H9 (cell line): ENCODE data around the gene RBM19. TPM values are rescaled to one million over a fixed set of nuclear protein-coding genes. Genes with fewer than 3 reads are reported as not detected.

Experiments
- DNase-seq: peaks from one replicate; pipeline ENCODE4 v3.0.0-alpha.2; 2017
- H2AFZ ChIP-seq: one replicate; pipeline ENCODE4 v1.6.1; 2013; ENCODE audit warnings: mild to moderate bottlenecking, low read length, control low read depth, moderate library complexity
- H2AK5ac ChIP-seq: 2 replicates; pipeline ENCODE4 v1.6.1; 2013; ENCODE audit warnings: low read length, control low read depth, mixed read lengths; ENCODE audit not compliant: insufficient read length
- H2BK120ac ChIP-seq: one replicate; pipeline ENCODE4 v1.6.1; 2013; ENCODE audit warnings: low read depth, mild to moderate bottlenecking, low read length, control low read depth, inconsistent platforms; ENCODE audit not compliant: poor library complexity, severe bottlenecking
- H2BK12ac ChIP-seq: 2 replicates; pipeline ENCODE4 v1.6.1; 2013; ENCODE audit warnings: low read length, control low read depth, mixed read lengths, low read depth; ENCODE audit not compliant: insufficient read length
- H2BK15ac ChIP-seq: 2 replicates; pipeline ENCODE4 v1.6.1; 2013; ENCODE audit warnings: low read depth, low read length, control low read depth
- H2BK20ac ChIP-seq: one replicate; pipeline ENCODE4 v1.6.1; 2013; ENCODE audit warnings: low read depth, mild to moderate bottlenecking, low read length, control low read depth, inconsistent platforms; ENCODE audit not compliant: poor library complexity, severe bottlenecking
- H2BK5ac ChIP-seq: 2 replicates; pipeline ENCODE4 v1.6.1; 2013; ENCODE audit warnings: low read length, control low read depth, mixed read lengths; ENCODE audit not compliant: insufficient read length
- H3K14ac ChIP-seq: 2 replicates; pipeline ENCODE4 v1.6.1; 2013; ENCODE audit warnings: low read length, control low read depth; ENCODE audit not compliant: insufficient read depth
- H3K18ac ChIP-seq: 2 replicates; pipeline ENCODE4 v1.6.1; 2013; ENCODE audit warnings: low read depth, mild to moderate bottlenecking, mixed read lengths, low read length, control low read depth; ENCODE audit not compliant: insufficient read length
- H3K23ac ChIP-seq: 2 replicates; pipeline ENCODE4 v1.6.1; 2013; ENCODE audit warnings: low read length, control low read depth, mixed read lengths, low read depth; ENCODE audit not compliant: insufficient read length
- H3K23me2 ChIP-seq: 2 replicates; pipeline ENCODE4 v1.6.1; 2013; ENCODE audit warnings: low read depth, mild to moderate bottlenecking, mixed read lengths, low read length, control low read depth; ENCODE audit not compliant: insufficient read length, poor library complexity, severe bottlenecking
- H3K27ac ChIP-seq: 2 replicates; pipeline ENCODE4 v1.5.1; 2013; ENCODE audit warnings: low read length, control low read depth, mixed read lengths, low read depth; ENCODE audit not compliant: insufficient read length
- H3K27me3 ChIP-seq: 2 replicates; pipeline ENCODE4 v1.6.1; 2013; ENCODE audit warnings: low read length, control low read depth, inconsistent platforms; ENCODE audit not compliant: insufficient read depth
- H3K4ac ChIP-seq: 2 replicates; pipeline ENCODE4 v1.6.1; 2013; ENCODE audit warnings: low read depth, mild to moderate bottlenecking, control low read depth, inconsistent platforms, low read length, moderate library complexity
- H3K4me1 ChIP-seq: 2 replicates; pipeline ENCODE4 v1.6.1; 2013; ENCODE audit warnings: low read length, control low read depth, inconsistent platforms; ENCODE audit not compliant: insufficient read depth
- H3K4me2 ChIP-seq: 2 replicates; pipeline ENCODE4 v1.6.1; 2013; ENCODE audit warnings: low read length, control low read depth, mixed read lengths; ENCODE audit not compliant: insufficient read length, insufficient read depth
- H3K56ac ChIP-seq: 2 replicates; pipeline ENCODE4 v1.6.1; 2013; ENCODE audit warnings: low read depth, mild to moderate bottlenecking, mixed read lengths, low read length, control low read depth; ENCODE audit not compliant: insufficient read length
- H3K79me1 ChIP-seq: 2 replicates; pipeline ENCODE4 v1.6.1; 2013; ENCODE audit warnings: low read depth, mild to moderate bottlenecking, moderate library complexity, low read length, control low read depth, inconsistent platforms; ENCODE audit not compliant: insufficient read depth, poor library complexity, severe bottlenecking
- H3K79me2 ChIP-seq: 2 replicates; pipeline ENCODE4 v1.6.1; 2013; ENCODE audit warnings: low read length, control low read depth, inconsistent platforms; ENCODE audit not compliant: insufficient read depth
- H3K9ac ChIP-seq: 2 replicates; pipeline ENCODE4 v1.6.1; 2013; ENCODE audit warnings: low read length, control low read depth, mixed read lengths; ENCODE audit not compliant: insufficient read length; ENCODE audit errors: extremely low read depth
- H3K9me3 ChIP-seq: one replicate; pipeline ENCODE4 v1.6.1; 2013; ENCODE audit warnings: low read depth, low read length, inconsistent platforms; ENCODE audit not compliant: control insufficient read depth
- H3T11ph ChIP-seq: one replicate; pipeline ENCODE4 v1.6.1; 2013; ENCODE audit warnings: mild to moderate bottlenecking, low read length, control low read depth, inconsistent platforms
- H4K20me1 ChIP-seq: one replicate; pipeline ENCODE4 v1.6.1; 2013; ENCODE audit not compliant: control insufficient read depth, insufficient read length, insufficient read depth
- H4K5ac ChIP-seq: 2 replicates; pipeline ENCODE4 v1.6.1; 2013; ENCODE audit warnings: low read depth, mild to moderate bottlenecking, mixed read lengths, low read length, control low read depth; ENCODE audit not compliant: insufficient read length
- H4K8ac ChIP-seq: replicated peaks from 2 replicates; pipeline ENCODE4 v1.6.1; 2013; ENCODE audit warnings: low read length, control low read depth, mixed read lengths, low read depth; ENCODE audit not compliant: insufficient read length
- H4K91ac ChIP-seq: 2 replicates; pipeline ENCODE4 v1.6.1; 2013; ENCODE audit warnings: low read depth, mild to moderate bottlenecking, moderate library complexity, mixed read lengths, low read length, control low read depth; ENCODE audit not compliant: insufficient read length
- H3K27ac Mint-ChIP-seq, 3 experiments: 2 replicates in 2 of 3; 3 replicates in 1 of 3; pipeline ENCODE4 v1.8.0; 2020 to 2021; ENCODE audit warnings: mixed read lengths in 3 of 3, mild to moderate bottlenecking in 1 of 3, moderate library complexity in 1 of 3
- H3K27me3 Mint-ChIP-seq: 2 replicates; pipeline ENCODE4 v1.8.0; 2021; ENCODE audit warnings: low read depth, mild to moderate bottlenecking, moderate library complexity, mixed read lengths
- H3K36me3 Mint-ChIP-seq, 3 experiments: 2 replicates in 2 of 3; 3 replicates in 1 of 3; pipeline ENCODE4 v1.8.0; 2020 to 2021; ENCODE audit warnings: low read depth in 3 of 3, mixed read lengths in 3 of 3; ENCODE audit not compliant: insufficient read depth in 1 of 3
- H3K4me1 Mint-ChIP-seq, 2 experiments: 2 replicates each; pipeline ENCODE4 v1.8.0; 2020; ENCODE audit warnings: mixed read lengths in 2 of 2
- H3K4me3 Mint-ChIP-seq, 2 experiments: 2 replicates in 1 of 2; 3 replicates in 1 of 2; pipeline ENCODE4 v1.8.0; 2020 to 2021; ENCODE audit warnings: mild to moderate bottlenecking in 2 of 2, mixed read lengths in 2 of 2, moderate library complexity in 1 of 2
- H3K9me3 Mint-ChIP-seq, 2 experiments: 2 replicates in 1 of 2; 3 replicates in 1 of 2; pipeline ENCODE4 v1.8.0; 2020; ENCODE audit warnings: mild to moderate bottlenecking in 2 of 2, mixed read lengths in 2 of 2, moderate library complexity in 1 of 2
- CTCF ChIP-seq: fragments of 200-600 bp; sonication (generic); conservative IDR thresholded peaks from 3 replicates; pipeline ENCODE4 v1.8.0; 2021; ENCODE audit warnings: antibody characterized with exemption, mild to moderate bottlenecking
- WGBS: extraction: QIAGEN DNeasy Blood & Tissue Kit; methylation state at CpG from one replicate; pipeline ENCODE4 v1.1.7; 2013; ENCODE audit warnings: missing lambda C conversion rate, low lambda C conversion rate, mixed read lengths; ENCODE audit not compliant: insufficient read length; ENCODE audit errors: extremely low coverage; 5-methylcytosine and 5-hydroxymethylcytosine counted together
- total RNA-seq: library from RNA; stranded (reverse); gene quantifications from 2 replicates; pipeline ENCODE4 v1.2.1, GENCODE V29; 2021

The RBM19 gene
- total RNA-seq, 1 experiment from 2014 or later: 32.2 TPM

DNA sequence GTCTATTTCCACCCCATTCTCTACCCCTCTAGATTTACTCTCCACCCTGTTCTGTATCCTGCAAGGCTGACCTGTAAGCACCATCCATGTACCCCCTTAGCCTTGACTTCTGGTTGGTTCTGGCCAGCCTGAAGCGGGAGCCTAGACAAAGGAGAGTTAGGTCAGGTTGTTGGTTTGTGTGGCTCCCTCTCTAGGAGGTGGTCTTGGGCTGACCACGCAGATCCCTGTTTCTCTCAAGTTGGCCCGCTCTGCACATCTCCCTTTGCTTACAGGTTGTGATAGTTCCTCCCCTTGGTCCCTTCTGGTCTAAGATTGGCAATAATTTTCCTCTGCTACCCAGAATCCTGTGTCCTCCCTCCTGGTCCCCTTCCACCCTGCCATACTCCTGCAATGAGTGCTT, 38.3 kb upstream of the RBM19 start:
- H3K9ac ChIP-seq: no peak overlapping the region
- H3K27ac Mint-ChIP-seq: no peak overlapping the region
- H3K56ac ChIP-seq: no peak overlapping the region
- H3T11ph ChIP-seq: no peak overlapping the region
- no peak overlapping the region for H3K4me2 ChIP-seq
- no peaks in the 10 kb centered on the region for H3K79me1 ChIP-seq
- no peak overlapping the region for H3K27ac ChIP-seq
- no peaks in the 10 kb centered on the region for H3K79me2 ChIP-seq
- H3K4me1 Mint-ChIP-seq: no peaks in the 10 kb centered on the region
- H3K23me2 ChIP-seq: no peaks in the 10 kb centered on the region
- H3K27me3 Mint-ChIP-seq: peaks cover 53% of the 10 kb centered on the region
- H3K27me3 ChIP-seq: no peaks in the 10 kb centered on the region; the same call in 1 of the 2 replicates
- no peak overlapping the region for H2AFZ ChIP-seq
- no peaks in the 10 kb centered on the region for H3K9me3 ChIP-seq
- no peak overlapping the region for H2BK5ac ChIP-seq
- no peak overlapping the region for H3K23ac ChIP-seq
- H4K20me1 ChIP-seq: no peaks in the 10 kb centered on the region
- no peak overlapping the region for H2BK12ac ChIP-seq
- no CpG with 5 or more reads among the region's 3 CpGs for WGBS
- H2BK15ac ChIP-seq: no peak overlapping the region
- H2BK20ac ChIP-seq: no peak overlapping the region
- H3K14ac ChIP-seq: no peak overlapping the region
- H3K9me3 Mint-ChIP-seq: peaks cover 0 to 4% of the 10 kb centered on the region in 2 experiments; a peak in 2 of 5 replicates
- no peak for TF ChIP-seq CTCF
- H4K91ac ChIP-seq: no peak overlapping the region
- no peak overlapping the region for H2BK120ac ChIP-seq
- H4K8ac ChIP-seq: no peak overlapping the region
- no peak overlapping the region for H3K4me3 Mint-ChIP-seq
- no peak overlapping the region for H2AK5ac ChIP-seq
- H3K18ac ChIP-seq: no peak overlapping the region
- H3K4ac ChIP-seq: no peak overlapping the region
- H4K5ac ChIP-seq: no peak overlapping the region
- no peaks in the 10 kb centered on the region for H3K4me1 ChIP-seq
- H3K36me3 Mint-ChIP-seq: peaks cover 0 to 2% (median 0%) of the 10 kb centered on the region in 3 experiments; a peak in 1 of 7 replicates
- DNase-seq: no peak
